ENCODE measurements around the gene HIGD1A.

DNA sequence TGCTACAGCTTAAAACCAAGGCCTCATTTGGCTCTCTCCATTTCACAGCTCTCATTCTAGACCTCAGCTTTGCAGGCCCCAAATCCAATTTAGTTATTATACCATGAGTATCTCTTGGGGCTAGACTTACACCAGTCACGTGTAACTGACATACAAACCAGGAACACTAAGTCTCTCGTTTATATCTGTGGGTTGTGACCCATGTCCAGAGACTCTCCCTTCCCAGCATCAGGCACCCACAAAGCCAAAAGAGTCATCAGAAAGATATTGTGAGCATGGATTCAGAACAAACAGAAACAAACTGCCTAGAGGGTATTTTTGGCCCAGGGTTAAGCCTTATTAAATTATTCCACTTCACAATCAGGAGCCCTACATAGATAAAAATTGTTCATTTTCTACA lies 25.6 kb downstream of the HIGD1A start:
- TF ChIP-seq, protein P1, sequence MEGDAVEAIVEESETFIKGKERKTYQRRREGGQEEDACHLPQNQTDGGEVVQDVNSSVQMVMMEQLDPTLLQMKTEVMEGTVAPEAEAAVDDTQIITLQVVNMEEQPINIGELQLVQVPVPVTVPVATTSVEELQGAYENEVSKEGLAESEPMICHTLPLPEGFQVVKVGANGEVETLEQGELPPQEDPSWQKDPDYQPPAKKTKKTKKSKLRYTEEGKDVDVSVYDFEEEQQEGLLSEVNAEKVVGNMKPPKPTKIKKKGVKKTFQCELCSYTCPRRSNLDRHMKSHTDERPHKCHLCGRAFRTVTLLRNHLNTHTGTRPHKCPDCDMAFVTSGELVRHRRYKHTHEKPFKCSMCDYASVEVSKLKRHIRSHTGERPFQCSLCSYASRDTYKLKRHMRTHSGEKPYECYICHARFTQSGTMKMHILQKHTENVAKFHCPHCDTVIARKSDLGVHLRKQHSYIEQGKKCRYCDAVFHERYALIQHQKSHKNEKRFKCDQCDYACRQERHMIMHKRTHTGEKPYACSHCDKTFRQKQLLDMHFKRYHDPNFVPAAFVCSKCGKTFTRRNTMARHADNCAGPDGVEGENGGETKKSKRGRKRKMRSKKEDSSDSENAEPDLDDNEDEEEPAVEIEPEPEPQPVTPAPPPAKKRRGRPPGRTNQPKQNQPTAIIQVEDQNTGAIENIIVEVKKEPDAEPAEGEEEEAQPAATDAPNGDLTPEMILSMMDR (IDR thresholded peaks at IDR 0.05; ENCODE audit: insufficient read depth, low read length, poor library complexity, severe bottlenecking) = no peak
- no peak for TF ChIP-seq EZH2phosphoT487 (conservative IDR thresholded peaks at IDR 0.05; ENCODE audit: low read length)
